HG02610 (cell line): Measurements from ENCODE around the gene GATA1.
A peak's percentile ranks its signal among the peaks of the same experiment; 100 is the strongest.

ENCODE experiments used
- ATAC-seq: cut with Tn5 transposase; IDR thresholded peaks from one replicate; pipeline ENCODE4 v1.9.1; 2021; ENCODE audit warnings: mild to moderate bottlenecking, moderate library complexity; ENCODE audit not compliant: unreplicated experiment

GATA1 gene

DNA sequence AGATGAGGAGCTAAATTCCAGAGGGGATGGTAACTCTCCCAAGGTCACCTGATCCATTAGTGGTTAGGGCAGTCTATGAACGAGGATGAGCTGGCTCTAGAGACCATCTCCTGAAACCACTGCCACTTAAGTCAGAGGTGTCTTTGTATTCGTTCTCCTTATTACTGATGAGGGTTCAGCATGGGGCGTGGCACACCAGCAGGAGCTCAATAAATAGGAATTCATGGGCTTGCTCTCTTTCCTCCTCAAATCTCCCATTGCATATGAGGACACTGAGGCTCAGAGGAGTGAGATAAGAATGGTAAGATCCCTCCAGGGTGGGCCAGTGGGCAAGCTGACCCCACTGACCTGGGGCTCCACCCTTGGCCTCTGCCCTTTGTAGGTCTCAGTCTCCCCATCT is 1.7 kb upstream of the GATA1 start:
- no peak for ATAC-seq

- no peak for ATAC-seq
Measured at GRCh38 chrX:48785186-48785539, 1.2 kb upstream of the GATA1 start.

GRCh38 chrX:48785540-48786214 is 713 bp upstream of the GATA1 start:
- ATAC-seq, result no peak

GRCh38 chrX:48786825-48787504 is 575 bp downstream of the GATA1 start:
- ATAC-seq, result no peak

- no peak for ATAC-seq
Measured at GRCh38 chrX:48787505-48788443, 1.4 kb downstream of the GATA1 start.

DNA sequence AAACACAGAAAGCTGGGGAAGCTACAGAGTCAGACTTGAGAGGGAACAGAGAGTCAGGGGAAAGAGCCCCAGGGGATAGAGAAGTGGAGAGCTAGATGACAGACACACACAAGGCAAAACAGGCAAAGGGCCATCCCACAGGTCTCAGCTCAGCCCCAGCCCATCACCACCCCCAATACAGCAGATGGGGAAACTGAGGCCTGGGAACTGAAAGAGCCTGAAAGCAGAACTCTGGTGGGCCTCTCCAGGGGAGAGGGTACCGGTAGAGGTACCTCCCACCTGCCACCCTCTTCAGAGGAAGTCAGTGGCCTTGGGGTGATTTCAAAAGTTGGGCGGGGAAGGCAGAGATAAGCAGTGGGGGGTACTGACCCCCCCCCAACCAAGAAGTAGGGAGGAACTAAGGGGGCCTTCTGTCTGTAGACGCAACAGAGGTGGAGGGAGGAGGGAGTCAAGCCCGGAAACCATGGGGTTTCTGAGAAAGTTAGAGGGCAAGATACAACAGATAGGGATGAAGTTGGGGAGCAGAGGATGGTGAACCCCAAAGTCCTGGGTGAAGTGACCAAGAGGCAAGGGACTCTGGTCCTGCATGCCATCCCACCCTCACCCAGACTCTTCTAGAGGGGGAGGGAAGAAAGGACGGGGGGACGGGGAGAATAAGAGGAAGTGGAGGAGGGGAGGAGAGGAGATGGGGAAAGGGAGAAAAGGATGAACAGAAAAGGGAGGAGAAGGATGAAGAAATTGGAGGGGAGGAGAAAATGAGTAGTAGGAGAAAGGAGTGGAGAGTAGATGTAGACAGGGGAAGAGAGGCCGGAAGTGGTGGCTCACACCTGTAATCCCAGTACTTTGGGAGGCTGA is 3.2 kb downstream of the GATA1 start:
- no peak for ATAC-seq

DNA sequence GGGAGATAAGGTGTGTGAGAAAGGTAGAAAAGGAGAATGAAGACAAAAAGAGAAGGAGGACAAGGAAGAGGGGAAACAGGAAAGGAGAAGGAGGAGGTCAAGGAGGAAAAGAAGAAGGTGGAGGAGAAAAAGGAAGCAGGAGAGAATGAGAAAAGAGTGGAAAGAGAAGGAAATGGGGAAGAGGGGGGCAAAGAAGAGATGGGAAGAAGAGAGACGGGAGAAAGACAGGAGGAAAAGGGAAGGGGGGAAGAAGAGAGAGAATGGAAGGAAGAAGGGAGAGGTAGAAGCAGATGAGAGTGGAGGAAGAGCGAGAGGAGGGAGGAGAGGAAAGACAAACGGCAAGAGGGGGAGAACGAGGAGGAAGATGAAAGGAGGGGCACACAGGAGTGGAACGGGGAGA is 4.1 kb downstream of the GATA1 start:
- ATAC-seq, result no peak

GRCh38 chrX:48791063-48791820 is 4.9 kb downstream of the GATA1 start:
- no peak for ATAC-seq

- no peak for ATAC-seq
Measured at GRCh38 chrX:48792219-48792618, 5.8 kb downstream of the GATA1 start.

DNA sequence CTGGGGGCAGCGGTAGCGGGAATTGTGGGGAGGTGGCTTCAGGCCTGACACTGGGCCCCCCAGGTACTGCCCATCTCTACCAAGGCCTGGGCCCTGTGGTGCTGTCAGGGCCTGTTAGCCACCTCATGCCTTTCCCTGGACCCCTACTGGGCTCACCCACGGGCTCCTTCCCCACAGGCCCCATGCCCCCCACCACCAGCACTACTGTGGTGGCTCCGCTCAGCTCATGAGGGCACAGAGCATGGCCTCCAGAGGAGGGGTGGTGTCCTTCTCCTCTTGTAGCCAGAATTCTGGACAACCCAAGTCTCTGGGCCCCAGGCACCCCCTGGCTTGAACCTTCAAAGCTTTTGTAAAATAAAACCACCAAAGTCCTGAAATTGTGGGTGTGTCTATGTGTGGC is 7.5 kb downstream of the GATA1 start:
- ATAC-seq, result no peak

DNA sequence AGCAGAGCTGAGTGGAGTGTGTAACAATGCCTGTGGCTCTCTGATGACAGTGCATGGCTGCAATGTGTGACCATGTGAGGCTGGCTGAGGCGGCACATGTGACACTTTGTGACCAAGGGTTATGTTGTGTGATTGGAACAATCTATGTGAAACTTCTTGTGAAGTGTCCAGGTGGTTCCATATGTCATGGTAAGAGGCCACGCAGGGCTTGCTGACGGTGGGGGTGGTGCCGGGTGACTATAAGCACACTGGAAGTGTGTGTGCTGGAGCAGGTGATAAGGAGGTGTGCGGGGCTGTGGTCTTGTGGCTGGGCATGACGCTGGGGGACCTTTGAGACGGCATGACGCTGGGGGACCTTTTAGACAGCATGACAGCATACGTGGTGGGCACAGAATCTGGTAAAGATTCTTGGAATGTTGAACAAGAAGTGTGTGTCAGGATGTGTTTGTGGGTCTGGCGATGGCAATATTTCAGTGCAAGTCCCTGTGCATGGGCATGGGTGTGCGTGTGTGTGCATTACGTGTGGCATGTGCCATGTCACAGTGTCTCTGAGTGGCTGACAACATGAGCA is 8.0 kb downstream of the GATA1 start:
- no peak for ATAC-seq

DNA sequence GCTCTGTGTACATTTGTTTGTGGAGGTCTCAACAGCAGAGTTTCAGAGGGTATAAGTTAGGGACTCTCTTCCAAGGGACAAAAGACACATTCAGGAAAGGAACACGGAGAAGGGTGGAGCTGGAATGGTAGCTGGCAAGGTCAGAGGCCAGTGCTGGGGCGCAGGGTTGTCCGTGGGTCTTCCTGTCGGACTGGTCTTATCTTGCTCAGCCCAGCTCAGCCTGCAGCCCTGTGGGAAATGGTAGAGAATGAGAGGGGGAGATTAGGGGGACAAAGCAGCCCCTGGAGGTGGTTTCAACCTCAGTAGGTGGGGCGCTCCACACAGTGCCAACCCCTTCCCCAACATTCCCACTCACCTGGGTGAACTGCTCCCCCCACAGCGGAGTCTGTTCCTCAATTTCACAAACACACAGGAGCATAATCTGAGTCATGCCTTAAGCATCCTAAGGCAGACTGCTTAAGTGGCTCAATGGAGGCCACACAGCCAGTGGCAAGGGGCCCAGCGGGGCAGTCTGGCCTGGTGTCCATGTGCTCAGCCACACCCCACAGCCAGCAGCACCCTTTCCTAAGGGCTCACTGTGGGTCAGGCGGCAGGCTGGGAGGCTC is 8.6 kb downstream of the GATA1 start:
- no peak for ATAC-seq

DNA sequence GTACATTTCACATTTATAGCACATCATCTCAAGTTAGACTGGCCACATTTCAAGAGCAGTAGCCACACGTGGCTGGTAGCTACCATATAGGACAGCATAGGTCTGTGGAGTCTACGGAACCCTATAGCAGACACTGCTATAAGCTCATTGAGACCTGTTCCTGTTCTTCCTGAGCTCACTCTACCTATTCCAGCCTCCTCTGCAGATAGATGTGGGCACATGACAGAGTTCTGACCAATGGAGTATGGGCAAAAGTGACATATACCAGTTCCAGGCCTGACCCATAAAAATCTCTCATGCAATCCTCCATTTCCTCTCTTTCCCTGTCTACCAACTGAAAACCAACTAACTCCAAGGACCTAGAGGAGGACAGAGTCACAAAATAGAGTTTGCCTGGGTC is 11.9 kb downstream of the GATA1 start:
- ATAC-seq, result no peak

DNA sequence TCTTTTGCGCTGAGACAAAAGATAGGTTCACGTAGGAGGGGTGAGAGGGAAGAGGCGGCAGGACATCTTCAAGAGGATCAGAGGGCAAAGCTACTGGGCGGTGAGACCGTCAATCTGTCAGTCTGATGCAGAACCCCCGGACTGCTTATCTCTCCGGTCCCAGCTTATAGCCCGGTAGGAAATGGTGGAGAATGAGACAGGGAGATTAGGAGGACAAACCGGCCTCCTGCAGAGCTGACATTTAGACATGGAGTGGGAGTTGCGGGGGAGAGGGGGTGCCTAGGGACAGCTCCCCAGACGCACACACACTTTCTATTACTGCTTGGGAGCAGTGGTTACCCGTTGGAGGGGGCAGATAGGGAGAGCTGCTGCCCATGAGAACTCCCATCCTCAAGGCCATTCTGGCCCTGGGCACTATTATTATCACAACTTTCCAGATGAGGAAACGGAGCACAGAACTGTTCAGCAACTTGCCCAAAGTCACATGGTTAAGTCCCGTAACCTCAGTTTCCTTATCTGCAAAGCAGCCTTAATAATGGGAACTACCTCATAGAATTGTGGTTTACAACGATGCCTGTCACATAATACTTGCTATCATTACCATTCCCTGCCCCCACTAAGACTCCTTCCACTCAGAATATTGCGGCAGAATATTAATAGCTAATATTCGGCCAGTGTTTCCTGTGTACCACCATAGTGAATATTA is 14.3 kb downstream of the GATA1 start:
- ATAC-seq, result no peak

- ATAC-seq, result peak; percentile 93
Measured at GRCh38 chrX:48801280-48802088, 15.1 kb downstream of the GATA1 start, which contains the start of gene HDAC6. HDAC6 (plus strand) TSS chrX:48802067; CDS start chrX:48802693, 626 bp downstream.

DNA sequence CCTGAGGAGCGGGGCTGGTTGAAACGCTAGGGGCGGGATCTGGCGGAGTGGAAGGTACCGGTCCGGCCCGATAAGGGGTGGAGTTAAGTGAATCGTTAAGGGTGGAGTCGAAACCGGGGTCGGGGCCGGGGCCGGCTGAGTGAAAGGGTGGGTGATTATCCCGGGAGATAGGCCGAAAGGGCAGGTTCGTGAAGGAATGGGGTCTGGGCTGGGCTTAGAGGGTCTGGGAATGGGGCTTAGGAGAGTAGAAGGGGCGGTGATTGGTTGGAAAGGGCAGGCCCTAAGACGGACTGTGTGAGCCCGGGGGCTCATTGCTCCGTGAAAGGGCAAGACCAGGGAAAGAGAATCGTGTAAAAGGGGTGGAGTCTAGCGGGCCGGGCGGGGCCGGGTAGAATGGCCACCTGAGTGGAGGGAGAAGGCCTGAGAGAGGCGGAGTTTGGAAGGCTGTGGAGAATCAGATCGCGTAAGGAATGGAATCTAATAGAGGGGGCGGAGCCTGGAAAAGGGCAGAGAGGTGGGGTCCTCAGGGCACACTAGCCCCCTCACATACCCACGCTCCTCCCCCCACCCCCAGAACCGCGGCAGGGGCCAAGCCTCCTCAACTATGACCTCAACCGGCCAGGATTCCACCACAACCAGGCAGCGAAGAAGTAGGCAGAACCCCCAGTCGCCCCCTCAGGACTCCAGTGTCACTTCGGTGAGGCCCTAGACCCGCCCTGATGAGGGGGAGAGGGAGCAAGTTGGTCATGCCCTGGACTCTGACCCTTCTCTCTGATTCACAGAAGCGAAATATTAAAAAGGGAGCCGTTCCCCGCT is 15.9 kb downstream of the GATA1 start:
- ATAC-seq, result peak; percentile 41

- ATAC-seq, result no peak
Measured at GRCh38 chrX:48802905-48803200, 16.5 kb downstream of the GATA1 start.
